DND-41 (cell line): Measurements from ENCODE around the gene HOXB4.

ENCODE experiments used
- ATAC-seq: fragments of 200-7000 bp; cut with Tn5 transposase; 3 replicates; pipeline ENCODE4 v1.9.1; 2021; ENCODE audit warnings: low read depth; ENCODE audit not compliant: insufficient read depth
- DNase-seq: peaks from one replicate; pipeline ENCODE4 v3.0.0-alpha.2; 2020
- H2AFZ ChIP-seq: 2 replicates; pipeline ENCODE4 v1.6.0; 2012; ENCODE audit warnings: low read depth, low read length
- H3K27ac ChIP-seq: 2 replicates; pipeline ENCODE4 v1.5.1; 2012; ENCODE audit warnings: low read length, inconsistent platforms
- H3K27me3 ChIP-seq: fragments of 200-600 bp; sonication (generic); 2 replicates; pipeline ENCODE4 v1.6.0; 2012; ENCODE audit warnings: low read length, mild to moderate bottlenecking, inconsistent platforms; ENCODE audit not compliant: insufficient read depth, poor library complexity
- H3K36me3 ChIP-seq: 2 replicates; pipeline ENCODE4 v1.5.1; 2012; ENCODE audit warnings: low read length, inconsistent platforms; ENCODE audit not compliant: insufficient read depth
- H3K4me1 ChIP-seq: 2 replicates; pipeline ENCODE4 v1.5.1; 2012; ENCODE audit warnings: mild to moderate bottlenecking, low read length; ENCODE audit not compliant: insufficient read depth
- H3K4me2 ChIP-seq: 2 replicates; pipeline ENCODE4 v1.6.0; 2012; ENCODE audit warnings: mild to moderate bottlenecking, moderate library complexity, low read length, inconsistent platforms; ENCODE audit not compliant: insufficient read depth
- H3K4me3 ChIP-seq, 2 experiments: fragments of 200-600 bp in 1 of 2; shearing (Covaris generic) in 1 of 2; 2 replicates each; pipeline ENCODE4 v1.5.1; 2012 to 2016; ENCODE audit warnings: inconsistent platforms in 2 of 2, low read length in 2 of 2, mild to moderate bottlenecking in 2 of 2, low read depth in 1 of 2, moderate library complexity in 1 of 2
- H3K79me2 ChIP-seq: 2 replicates; pipeline ENCODE4 v1.6.0; 2012; ENCODE audit warnings: low read length, inconsistent platforms; ENCODE audit not compliant: insufficient read depth
- H3K9ac ChIP-seq: 2 replicates; pipeline ENCODE4 v1.6.0; 2012; ENCODE audit warnings: low read depth, mild to moderate bottlenecking, inconsistent platforms, low read length, moderate library complexity
- H3K9me3 ChIP-seq: 2 replicates; pipeline ENCODE4 v1.5.1; 2012; ENCODE audit warnings: low read length, moderate library complexity, mild to moderate bottlenecking, inconsistent platforms; ENCODE audit not compliant: insufficient read depth, severe bottlenecking
- H4K20me1 ChIP-seq: 2 replicates; pipeline ENCODE4 v1.6.0; 2012; ENCODE audit warnings: low read length; ENCODE audit not compliant: insufficient read depth
- CTCF ChIP-seq: IDR thresholded peaks from 2 replicates; pipeline ENCODE4 v1.5.1; 2012; ENCODE audit warnings: borderline replicate concordance, low read length, moderate library complexity, mild to moderate bottlenecking; ENCODE audit not compliant: poor library complexity, severe bottlenecking; ENCODE audit errors: extremely low read depth
- EZH2 ChIP-seq: IDR thresholded peaks from 3 replicates; pipeline ENCODE4 v1.6.1; 2012; ENCODE audit warnings: borderline replicate concordance, low read depth, mild to moderate bottlenecking, moderate library complexity, low read length, inconsistent platforms; ENCODE audit not compliant: severe bottlenecking

The HOXB4 gene

GRCh38 chr17:48615047-48615962 is 37.2 kb upstream of the HOXB4 start, which contains the start of gene HOXB8:
Gene HOXB8 (minus strand): TSS chr17:48615292. CDS start chr17:48614704, 588 bp downstream.
- Histone ChIP-seq H3K27me3 (peaks cover 32% of the 10 kb centered on the region), H3K79me2 (no peaks in the 10 kb centered on the region), H3K4me2 (no peak within 1 kb of the TSS), H3K4me3 (no peak within 1 kb of the TSS), H3K9ac (no peak within 1 kb of the TSS), H3K4me1 (no peaks in the 10 kb centered on the region), H4K20me1 (peaks cover 6% of the 10 kb centered on the region; the same call in 1 of the 2 replicates), H3K9me3 (no peaks in the 10 kb centered on the region), H3K27ac (no peak within 1 kb of the TSS), H3K36me3 (no peaks in the 10 kb centered on the region), H2AFZ (no peak within 1 kb of the TSS)
- no peak for DNase-seq
- no peak for TF ChIP-seq CTCF
- no peak for TF ChIP-seq EZH2
- ATAC-seq: no peak

DNA sequence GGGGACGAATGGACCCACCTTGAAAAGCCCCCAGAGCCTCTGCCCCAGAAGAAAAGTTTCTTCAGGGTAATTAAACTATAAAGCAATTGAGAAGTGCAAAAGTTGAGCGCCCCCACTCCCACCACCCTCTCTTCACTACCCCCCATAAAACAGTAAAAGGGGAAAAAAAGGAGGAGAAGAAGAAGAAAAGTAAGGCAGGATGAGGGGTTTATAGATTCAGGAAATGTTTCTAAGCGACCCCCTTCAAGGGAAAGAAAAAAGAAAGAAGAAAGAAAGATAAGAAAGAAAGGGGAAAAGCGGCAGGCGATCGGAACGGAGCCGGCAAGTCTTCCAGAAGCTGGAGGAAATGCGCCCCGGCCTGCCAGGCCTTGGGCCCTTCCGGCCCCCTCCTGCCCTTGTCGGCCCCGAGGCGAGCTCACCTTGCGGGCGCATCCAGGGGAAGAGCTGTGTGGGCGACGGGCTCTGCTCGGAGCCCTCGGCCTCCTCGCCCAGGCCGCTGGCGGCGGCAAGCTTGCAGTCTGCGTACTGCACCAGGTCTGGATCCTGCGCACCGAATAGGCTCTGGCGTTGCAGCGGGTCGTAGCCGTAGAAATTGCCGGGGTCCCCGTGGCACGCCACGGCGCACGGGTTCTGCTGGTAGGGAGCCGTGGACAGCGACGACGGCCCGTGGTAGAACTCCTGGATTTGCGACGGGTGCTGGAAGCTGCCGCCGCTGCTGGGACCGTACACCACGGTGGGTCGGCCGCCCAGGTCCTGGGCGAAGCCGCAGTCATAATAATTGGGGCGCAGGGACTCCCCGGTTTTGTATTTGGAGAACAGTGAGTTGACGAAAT is 35.9 kb upstream of the HOXB4 start:
- peaks cover 6% of the 10 kb centered on the region; the same call in 1 of the 2 replicates for H4K20me1 ChIP-seq
- H3K4me3 ChIP-seq: no peak overlapping the region
- peaks cover 30% of the 10 kb centered on the region for H3K27me3 ChIP-seq
- no peak for DNase-seq
- H3K36me3 ChIP-seq: no peaks in the 10 kb centered on the region
- H3K9me3 ChIP-seq: no peaks in the 10 kb centered on the region
- H2AFZ ChIP-seq: no peak overlapping the region
- H3K4me1 ChIP-seq: no peaks in the 10 kb centered on the region
- H3K9ac ChIP-seq: no peak overlapping the region
- TF ChIP-seq CTCF (no peak), EZH2 (no peak)
- H3K79me2 ChIP-seq: no peaks in the 10 kb centered on the region
- no peak overlapping the region for H3K4me2 ChIP-seq
- H3K27ac ChIP-seq: no peak overlapping the region
- no peak for ATAC-seq

- no peak for DNase-seq
- Histone ChIP-seq H3K4me1 (no peaks in the 10 kb centered on the region), H3K4me2 (no peak overlapping the region), H3K79me2 (no peaks in the 10 kb centered on the region), H2AFZ (no peak overlapping the region), H3K27ac (no peak overlapping the region), H3K9me3 (no peaks in the 10 kb centered on the region), H3K4me3 (no peak overlapping the region), H3K27me3 (peaks cover 25% of the 10 kb centered on the region), H3K9ac (no peak overlapping the region), H3K36me3 (no peaks in the 10 kb centered on the region), H4K20me1 (peaks cover 4% of the 10 kb centered on the region; the same call in 1 of the 2 replicates)
- no peak for ATAC-seq
- TF ChIP-seq EZH2 (no peak), CTCF (no peak)
Measured at GRCh38 chr17:48612854-48613691, 34.9 kb upstream of the HOXB4 start.
